Ovary (tissue), 3 donors: ENCODE measurements around the gene TPCN2.

Source experiments
- CTCF ChIP-seq, 3 donors: fragments of 450-650 bp in 2 of 3; fragments of 200-600 bp in 1 of 3; IDR thresholded peaks; one replicate each; pipeline versions ENCODE4 v1.5.1 to v1.8.0; 2016 to 2022; ENCODE audit warnings: antibody characterized with exemption in 3 of 3, mild to moderate bottlenecking in 1 of 3
- EP300 ChIP-seq: sonication (generic); formaldehyde crosslinking; IDR thresholded peaks from one replicate; pipeline ENCODE4 v1.6.1; 2017; ENCODE audit warnings: antibody characterized with exemption
- donor health status: DM: no; HTN: no; CAD: no.

DNA sequence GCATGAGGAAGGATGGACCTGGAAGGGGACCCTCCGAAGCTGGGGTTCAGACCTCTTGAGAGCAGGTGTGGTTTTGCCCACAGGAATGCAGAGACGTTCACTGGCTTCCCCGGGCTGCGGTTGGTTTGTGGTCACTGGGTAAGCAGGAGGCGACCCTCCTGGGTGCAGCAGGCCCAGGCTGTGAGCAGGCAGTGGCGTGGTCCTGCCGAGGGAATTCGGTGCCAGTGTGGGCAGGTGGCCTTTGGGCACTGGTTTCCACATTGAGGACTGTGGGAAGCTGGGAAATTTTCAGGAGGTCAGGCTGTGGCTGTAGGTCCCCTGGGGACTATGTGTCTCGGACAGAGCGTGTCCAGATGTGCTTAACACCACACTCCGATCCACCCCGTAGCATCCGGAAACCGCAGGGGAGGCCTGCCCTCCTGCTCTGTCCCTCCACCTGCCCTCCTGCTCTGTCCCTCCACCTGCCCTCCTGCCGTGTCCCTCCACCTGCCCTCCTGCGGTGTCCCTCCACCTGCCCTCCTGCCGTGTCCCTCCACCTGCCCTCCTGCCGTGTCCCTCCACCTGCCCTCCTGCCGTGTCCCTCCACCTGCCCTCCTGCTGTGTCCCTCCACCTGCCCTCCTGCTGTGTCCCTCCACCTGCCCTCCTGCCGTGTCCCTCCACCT lies 27.5 kb downstream of the TPCN2 start:
- TF ChIP-seq CTCF (IDR thresholded peaks at IDR 0.05) (no peak), EP300 (no peak)
